DND-41 (cell line): ENCODE measurements around the gene PTGDR2.

Experiments used
- CTCF ChIP-seq: IDR thresholded peaks from 2 replicates; pipeline ENCODE4 v1.5.1; 2012; ENCODE audit warnings: borderline replicate concordance, low read length, moderate library complexity, mild to moderate bottlenecking; ENCODE audit not compliant: poor library complexity, severe bottlenecking; ENCODE audit errors: extremely low read depth
- EZH2 ChIP-seq: IDR thresholded peaks from 3 replicates; pipeline ENCODE4 v1.6.1; 2012; ENCODE audit warnings: borderline replicate concordance, low read depth, mild to moderate bottlenecking, moderate library complexity, low read length, inconsistent platforms; ENCODE audit not compliant: severe bottlenecking

GRCh38 chr11:60852117-60852981, 3.4 kb downstream of the PTGDR2 start:
- TF ChIP-seq CTCF, result no peak
- no peak for TF ChIP-seq EZH2
